SIG-M5 (cell line): ENCODE results near the gene TRAF3IP3.

Experiments
- DNase-seq: peaks from one replicate; lab custom pipeline; 2025; lab: John Stamatoyannopoulos, UW

The TRAF3IP3 gene

DNA sequence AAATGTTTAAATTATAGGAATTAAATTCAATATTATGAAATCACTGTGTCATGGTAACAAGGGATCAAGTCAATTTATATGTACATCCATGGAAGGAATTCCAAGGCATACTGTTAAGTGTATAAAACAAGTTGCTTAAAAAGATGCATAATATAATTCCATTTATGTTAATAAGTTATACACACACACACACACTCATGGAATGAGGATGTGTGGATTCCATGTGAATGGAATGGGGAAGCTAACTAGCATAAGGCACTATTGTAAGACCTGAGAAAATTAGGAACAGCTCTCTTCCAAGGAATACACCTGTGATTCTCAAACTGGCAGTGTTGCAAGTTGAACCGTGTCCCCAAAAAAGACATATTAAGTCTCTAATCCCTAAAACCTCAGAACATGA is 17.6 kb upstream of the TRAF3IP3 start:
- DNase-seq = no peak

DNA sequence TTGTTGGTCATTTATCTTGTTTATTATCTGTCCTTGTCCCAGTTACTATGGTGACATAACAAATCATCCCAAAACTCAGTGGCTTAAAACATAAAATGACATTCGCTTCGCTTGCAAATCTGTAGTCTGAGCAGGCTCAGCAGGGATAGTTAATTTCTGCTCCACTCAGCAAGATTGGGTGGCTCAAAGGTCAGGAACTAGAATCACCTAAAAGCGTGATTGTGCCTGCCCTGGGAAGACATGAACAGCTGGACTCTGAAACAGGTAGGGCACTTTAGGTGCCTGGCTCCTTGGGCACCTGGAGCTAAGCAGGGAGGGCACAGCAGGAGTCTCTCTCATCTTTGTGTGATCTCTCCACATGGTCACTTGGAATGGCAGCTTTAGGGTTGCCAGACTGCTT is 14.7 kb upstream of the TRAF3IP3 start:
- DNase-seq = no peak

DNA sequence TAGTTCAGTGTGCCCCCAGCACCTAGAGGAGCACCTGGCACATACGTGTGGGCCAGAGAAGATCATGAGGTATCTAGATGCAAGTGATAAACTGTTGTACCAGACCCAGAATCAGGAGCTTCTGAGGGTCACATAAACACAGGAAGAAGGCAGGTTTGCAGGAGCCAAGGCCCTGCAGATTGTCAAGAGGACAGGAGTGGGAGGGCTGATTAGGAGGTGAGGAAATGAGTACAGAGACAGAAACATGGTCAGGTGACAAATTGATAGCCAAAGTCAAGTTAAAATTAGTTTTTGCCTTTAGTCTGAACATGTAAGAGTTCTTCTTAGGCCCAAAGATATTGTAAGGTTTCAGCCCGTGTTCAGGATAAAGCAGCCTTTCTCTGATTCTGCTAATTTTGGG is 14.0 kb upstream of the TRAF3IP3 start:
- DNase-seq = no peak

DNA sequence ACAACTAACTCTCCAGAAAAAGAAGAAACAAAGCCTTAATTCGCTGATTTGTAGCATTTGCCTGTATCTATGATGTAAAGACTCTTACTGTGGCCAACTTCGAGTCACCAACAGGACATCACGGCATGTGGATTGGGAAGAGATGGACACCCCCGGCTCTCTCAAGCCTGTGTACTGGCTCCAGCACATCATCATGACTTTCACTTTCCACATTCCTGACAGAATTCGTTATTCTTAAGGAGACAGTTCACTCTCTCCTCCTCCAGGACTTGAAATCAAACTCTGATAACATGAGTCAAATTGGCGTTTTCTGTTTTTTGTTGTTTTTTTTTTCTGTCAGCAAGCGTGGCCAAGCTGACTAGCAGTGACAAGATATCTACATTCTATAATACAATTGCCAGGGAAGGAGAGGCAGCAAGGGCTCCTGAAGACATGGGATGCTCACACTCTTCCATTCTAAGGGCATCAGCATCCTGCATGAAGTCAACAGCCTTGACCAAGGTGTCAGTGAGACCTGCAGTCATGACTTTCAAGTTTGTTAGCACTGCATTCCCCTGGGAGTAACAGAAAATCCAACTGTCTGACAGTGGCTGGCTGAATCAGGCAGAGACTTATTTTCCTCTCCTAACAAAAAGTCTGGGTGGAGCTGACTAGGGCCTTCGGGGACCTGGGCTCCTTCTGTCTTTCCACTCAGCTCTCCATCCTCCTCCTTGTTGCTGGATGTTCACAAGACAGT is 13.3 kb upstream of the TRAF3IP3 start:
- DNase-seq = no peak

DNA sequence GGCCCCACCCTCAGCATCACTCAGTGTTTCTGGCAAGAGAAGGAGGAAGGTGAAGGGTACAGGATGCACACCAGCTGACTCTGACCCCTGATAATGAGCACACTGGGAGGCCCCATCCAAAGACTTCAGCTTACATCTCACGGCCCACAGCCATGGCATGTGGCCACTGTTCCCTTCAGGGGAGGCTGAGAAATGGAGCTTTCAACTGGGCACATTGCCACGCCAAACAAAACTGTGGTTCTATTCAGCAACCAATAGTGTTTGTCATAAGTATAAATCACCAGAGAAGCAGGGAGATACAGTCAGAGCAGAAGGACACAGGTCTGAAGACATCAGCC is 12.7 kb upstream of the TRAF3IP3 start:
- no peak for DNase-seq

DNA sequence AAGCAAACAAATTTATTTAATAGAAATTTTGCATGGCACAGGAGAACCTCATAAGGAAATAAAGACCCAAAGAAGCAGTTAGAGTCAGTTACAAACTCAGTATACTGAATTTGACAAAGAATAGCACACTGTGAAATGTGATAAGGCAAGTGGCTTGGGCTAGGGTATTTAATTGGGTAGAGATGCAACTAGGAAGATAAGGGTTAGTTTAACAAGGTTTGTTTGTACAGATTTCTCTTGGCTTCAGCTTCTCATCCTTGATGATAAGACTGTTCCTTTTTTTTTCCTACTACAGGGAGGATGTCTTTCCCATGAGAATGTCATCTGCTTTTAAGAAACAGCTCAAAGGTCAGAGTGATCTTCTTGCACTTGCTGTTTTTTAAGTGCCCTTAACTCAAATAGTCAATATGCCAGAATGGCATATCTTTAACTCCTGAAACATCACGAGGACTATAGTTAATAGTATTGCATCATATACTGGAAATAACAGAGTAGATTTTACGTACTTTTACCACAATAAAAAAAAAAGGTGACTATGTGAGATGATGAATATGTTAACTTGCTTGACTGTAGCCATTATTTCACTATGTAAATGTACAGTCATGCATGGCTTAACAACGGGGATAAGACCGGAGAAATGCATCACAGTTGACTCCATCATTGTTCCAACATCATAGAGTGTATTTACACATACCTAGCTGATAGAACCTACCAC is 9.2 kb upstream of the TRAF3IP3 start:
- no peak for DNase-seq

DNA sequence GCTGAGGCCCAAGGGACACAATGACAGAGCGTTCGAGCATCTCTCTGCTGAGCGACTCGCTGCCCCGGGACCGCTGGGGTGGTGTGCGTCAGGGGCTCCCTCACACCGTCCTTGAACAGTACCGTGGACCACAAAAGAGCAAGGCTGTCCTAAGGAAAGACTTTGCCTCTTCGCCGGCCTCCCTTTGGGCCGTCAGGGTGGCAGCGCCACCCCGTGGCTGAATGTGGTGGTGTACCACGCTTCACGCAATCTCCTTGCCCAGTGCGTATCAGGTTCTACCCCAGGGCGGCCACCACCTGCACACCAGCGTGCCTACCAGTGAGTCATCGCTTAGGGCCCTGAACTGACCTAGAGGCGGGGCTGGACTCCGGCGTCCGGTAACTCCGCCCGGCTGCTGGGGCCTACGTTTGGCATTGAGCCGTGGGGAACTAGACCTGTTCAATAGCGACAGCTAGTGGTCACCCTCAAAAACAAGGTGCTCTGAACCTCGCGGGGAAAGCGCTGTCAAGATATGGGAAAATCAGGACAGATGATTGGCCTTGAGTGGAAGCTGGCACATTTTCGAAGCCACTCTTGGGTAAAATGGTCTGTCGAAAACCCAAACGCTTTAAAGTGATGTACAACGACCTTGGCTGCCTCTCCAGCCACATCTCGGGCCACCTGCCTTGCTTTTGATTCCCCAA is 8.1 kb upstream of the TRAF3IP3 start:
- DNase-seq = peak; percentile 48

DNA sequence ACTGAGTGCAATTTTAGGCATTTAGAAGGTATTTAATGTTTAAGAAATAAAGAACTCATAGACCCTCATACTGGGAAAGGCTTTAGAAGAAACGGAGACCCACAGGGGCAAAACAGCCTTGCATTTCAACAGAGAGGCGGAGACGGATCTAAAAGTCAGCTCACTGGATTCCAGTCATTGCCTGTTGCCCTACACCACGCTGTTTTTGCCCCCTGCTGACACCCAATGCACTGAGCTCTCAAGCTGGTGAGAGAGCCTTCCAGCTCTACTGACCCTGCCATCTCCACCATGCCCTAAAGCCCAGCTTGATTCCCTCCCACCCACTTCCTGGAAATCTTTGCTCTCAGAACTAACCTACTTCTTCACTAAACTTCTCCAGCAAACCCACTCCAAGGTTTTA is 7.2 kb upstream of the TRAF3IP3 start:
- no peak for DNase-seq

DNA sequence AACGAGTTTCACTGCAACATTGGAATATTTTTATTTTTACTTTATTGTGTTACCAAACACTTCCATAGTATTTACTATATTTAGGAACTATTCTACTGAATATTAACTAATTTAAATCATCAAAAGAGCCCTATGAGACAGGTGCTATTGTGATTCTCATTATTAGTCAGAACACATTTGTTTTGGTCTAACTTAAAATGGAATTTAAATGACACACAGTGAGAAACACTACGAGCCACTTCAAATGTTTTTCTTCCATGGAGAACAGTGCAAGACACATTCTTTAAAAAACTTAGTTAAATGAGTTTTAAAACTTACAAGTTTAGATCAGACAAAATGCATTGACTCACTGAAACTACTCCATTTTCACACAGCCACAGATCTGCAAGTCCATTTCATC is 6.6 kb upstream of the TRAF3IP3 start:
- no peak for DNase-seq

DNA sequence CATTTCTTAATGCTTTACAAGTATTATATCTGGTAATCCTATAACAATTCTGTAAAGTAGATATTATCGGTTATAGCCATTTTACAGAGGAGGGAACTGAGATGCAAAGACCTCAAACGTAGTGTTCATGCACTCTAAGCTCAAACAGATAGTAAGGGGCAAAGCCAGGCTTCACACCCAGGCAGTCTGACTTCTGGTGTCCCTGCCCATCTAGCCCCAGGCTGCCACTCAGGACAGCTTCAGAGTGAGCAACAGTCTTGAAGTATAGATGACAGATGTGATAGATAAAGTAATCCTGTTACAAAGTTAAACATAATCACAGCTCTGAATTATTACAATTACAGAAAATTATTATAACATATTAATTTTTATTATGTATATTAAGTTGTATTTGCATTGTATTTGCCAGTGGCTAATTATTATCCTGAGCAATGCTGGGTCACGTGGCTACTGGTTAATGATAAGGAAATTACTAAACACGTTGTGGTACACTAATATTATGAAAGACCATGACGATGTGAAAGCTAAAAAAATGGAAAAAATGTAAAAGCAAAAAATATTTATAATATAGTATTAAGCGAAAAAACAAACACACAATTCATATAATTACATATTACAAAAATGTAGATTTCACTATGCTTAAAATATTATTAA is 6.1 kb upstream of the TRAF3IP3 start:
- no peak for DNase-seq

DNA sequence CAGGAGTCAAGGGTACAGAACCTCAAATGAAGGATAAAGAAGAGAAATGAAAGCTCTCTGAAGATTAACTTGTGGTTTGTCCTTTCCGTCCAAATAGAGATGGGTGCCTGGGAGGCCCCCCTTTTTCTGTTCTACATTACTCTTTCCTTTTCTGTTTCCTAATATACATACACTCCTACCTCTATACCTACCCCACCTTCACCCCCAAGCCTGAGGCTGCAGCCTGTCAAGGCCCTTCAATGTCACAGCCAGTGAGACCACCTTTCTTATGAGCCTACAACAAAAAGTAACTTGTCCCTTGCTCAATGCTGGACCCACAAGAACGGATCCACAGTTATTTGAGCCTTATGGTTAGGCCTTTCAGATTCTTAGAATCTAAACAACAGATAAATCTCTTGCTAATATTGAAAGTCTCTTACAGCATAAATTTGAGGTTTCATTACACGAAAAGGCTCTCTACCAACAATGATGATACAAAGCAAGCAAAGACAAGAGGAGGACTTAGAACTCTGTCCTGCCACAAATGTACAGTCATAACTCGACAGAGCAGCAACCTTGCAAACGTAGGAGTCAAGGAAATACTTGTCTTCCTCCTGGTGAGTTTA is 4.1 kb upstream of the TRAF3IP3 start:
- DNase-seq = no peak

DNA sequence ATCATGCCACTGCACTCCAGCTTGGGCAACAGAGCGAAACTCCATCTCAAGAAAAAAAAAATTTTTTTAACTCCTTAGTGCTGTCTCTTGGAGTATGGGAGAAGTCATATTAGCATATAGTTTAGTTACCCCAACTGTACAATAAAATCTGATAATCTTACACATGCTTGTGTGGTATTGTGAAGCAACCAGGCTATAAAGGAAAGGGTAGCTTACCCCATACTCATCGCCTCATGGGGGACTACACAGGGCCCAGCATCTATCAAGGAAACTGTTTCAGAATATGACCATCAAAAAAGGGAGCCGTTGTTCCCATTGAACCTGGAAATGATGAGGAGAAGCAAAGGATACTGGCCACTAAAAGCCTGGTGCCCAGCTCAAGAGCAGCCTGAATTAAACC is 3.0 kb upstream of the TRAF3IP3 start:
- DNase-seq = no peak

DNA sequence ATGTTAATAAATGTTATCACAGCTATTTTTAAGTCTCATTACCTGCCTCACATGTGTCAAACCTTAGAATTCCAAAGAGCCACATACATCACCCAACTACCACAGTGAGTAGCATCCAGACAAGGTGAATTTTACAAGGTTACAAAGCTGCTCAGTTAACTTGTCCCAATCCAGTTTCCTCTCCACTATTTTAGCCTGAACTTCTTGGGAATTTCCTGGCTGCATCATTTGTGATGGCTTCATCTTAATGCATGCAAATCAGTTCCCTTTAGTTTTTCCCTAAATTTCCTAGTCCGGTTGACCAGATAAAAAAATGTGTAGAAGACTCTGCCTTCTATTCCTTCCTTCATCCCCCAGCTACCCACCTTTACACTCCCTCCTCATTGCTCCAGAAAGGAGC is 597 bp upstream of the TRAF3IP3 start:
- DNase-seq = no peak

DNA sequence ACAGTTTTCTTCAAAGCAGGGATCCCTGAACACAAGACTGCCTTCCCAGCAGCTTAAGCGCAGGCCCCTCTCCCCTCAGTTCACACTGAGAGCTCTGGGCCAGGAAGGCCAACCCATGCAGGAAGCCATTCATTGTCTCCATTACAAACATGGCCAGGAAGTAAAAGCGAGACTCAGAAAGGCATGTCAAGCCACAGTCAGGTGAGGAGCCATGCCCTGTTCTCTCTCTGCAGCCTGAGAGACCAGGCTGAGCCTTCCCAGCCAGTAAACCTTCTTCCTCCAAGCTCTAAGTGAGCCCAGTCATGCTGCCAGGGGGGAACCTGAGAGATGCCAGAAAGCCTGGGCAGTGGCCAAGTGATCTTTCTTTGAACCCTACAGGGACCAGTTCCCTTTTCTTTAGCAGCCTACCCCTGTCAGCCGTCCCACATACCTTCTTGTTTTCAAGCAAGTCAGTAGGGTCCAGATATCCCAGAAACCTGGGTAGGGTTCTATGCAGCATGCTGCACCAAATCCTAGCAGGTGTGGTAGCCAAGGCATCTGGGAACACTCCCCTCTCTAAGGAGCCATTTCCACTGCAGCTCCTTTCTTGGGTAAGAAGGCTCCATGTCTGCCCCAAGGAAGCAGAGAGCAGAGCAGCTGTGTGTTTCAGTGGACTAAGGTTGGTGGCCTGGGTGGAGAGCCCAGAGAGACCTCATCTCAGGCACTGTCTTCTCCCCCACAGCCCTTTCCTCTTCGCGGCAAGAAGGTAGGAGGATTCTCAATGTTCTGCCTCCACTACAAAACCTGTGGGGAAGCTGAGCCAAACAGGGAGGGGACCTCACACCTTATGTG is 977 bp downstream of the TRAF3IP3 start:
- DNase-seq = no peak

DNA sequence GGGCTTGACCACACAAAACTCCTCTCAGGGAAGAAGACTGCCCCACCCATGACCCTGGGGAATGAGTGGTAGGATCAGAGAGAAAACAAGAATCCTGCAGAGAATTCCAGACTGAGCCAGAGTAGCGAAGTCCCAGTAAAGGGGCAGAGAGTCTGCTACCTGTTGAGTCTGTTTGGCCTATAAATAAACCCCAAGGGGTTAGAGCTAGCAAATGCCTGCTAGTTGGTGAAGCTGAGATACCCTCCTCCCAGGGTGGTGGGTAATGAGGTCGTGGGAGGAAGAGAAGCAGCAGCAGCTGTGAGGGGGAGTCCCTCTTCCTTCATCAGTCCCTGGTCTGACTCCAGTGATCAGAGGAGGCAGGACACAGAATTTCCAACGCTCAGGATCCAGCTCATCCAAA is 2.5 kb downstream of the TRAF3IP3 start:
- DNase-seq = no peak

DNA sequence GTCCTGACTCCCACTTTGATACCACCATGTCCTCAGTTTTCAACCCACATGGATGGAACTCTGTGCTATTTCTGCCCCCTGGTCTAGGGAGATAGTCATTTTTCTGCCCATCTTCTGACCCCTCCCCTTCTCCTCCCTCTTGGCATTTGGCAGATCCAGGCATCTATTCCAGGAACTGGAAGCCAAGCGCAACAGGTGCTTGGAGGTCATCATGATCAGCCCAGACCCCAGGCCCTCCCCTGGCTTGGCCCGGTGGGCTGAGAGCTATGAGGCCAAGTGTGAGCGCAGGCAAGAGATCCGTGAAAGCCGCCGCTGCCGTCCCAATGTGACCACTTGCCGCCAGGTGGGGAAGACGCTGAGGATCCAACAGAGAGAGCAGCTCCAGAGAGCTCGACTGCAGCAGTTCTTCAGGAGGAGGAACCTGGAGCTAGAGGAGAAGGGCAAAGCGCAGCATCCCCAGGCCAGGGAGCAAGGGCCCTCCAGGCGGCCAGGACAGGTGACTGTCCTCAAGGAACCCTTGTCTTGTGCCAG is 4.0 kb downstream of the TRAF3IP3 start:
- no peak for DNase-seq

DNA sequence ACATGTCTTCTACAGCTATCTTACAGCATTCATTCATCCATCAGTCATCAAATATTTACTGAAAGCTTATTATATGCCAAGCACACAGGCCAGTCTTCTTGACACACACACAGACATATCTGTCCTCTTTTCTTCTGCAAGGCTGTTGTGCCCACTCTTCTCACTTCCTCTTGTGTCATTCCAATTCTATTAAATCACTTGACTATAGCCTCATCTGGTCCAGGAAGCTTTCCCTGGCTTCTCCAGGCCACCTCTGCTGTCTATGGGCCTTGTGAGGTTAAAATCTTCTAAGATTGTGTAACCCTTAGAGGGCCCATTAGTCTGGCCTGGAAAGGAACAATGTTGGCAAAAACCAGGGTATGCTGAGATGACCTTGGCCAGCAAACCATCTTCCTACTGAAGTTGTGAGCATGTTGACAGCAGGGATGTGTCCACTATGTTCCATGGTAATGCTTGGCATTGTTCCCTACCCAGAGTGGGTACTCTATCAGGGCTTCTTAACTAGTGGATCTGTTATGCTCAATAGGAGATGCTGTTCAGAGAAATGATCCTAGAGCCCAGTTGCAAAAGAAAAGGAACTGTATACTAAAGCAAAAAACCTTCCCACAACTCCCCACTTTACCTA is 5.3 kb downstream of the TRAF3IP3 start:
- no peak for DNase-seq

DNA sequence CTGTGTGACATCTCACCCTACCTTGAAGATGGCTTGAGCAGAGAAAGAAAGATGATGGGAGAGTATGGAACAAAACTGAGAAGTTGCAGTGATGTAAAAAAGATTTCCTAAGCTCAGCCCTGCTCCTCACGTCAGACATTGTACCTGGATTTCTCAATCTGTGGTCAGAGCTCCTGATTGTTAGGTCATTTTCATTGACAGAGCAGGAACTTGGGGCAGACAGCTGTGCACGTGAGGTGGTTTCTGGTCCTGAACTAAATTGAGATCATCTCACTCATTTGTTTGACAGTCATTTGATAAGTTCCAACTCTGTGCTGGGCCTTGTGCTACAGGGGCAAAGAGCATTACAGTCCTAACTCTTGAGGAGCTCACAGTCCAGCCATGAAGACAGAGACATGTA is 10.2 kb downstream of the TRAF3IP3 start:
- no peak for DNase-seq

DNA sequence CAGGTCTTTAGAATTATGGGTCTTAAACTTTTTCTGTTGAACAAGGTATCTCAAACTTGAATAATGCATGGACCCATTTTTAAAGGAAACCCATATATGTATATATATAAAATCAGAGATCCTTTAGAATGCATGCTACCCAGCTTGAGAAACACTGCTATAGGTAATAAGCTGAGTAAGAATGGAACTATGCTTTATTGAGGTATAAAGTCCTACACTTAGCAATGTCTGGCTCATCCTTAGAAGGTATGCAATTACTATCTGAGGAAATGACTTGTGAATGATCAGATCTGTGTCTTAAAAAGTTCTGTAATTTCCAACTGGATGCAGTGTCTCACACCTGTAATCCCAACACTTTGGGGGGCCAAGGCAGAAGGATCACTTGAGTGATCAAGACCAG is 11.2 kb downstream of the TRAF3IP3 start:
- DNase-seq = no peak

DNA sequence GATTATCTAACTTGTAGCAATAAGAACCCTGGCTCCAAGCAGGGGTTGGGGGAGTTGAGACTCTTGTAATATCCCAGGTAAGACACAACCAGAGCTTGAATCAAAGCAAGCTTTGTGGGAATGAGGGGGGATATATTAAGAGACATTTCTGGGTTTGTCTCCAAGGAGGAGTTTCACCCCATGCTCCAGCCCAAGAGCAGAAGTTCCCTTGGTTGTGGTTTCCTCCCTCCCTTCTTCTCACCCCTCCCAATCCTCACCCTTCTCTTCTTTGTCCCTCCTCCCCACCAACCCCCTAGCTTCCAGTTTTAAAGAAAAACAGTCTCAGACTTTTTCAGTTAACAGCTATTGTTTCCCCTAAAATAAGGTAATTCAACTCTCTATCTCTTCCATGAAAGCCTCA is 11.9 kb downstream of the TRAF3IP3 start:
- DNase-seq = no peak

DNA sequence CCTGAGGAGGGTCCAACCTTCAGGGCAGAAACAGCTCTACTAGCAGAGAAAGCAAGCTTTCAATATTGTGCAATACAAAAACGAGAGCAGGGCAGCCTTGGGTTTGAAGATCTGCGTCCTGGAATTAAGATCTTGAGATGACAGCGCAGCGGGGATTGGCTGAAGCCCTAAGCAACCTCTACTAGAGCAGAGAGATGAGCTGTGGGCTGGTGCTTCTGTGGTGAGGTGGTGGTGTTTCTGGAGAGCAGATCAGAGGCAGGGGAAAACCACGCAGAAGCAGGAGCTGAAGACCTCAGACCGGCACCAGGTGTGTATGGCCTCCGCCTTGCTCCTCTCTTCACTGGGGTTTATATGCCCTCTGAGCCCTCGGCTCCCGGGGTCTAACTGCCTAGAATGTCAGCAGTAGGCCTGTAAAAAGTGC is 12.5 kb downstream of the TRAF3IP3 start:
- peak; percentile 94 for DNase-seq
